Vagina (tissue), 2 donors: ENCODE results near the gene NDUFA11.

Experiments used
- POLR2AphosphoS5 ChIP-seq, 2 donors: sonication (generic); formaldehyde crosslinking; IDR thresholded peaks; one replicate each; pipeline ENCODE4 v1.9.0; 2017; ENCODE audit warnings: antibody characterized with exemption in 2 of 2, mild to moderate bottlenecking in 2 of 2, low read depth in 1 of 2; ENCODE audit not compliant: insufficient read depth in 1 of 2
- TF ChIP-seq, protein P1 (sequence below), 3 experiments: fragments of 450-650 bp in 2 of 3; fragments of 200-600 bp in 1 of 3; sonication (generic) in 1 of 3; IDR thresholded peaks; one replicate each; pipeline ENCODE4 v1.5.1; 2017 to 2019; ENCODE audit warnings: antibody characterized with exemption in 3 of 3, mild to moderate bottlenecking in 2 of 3, moderate library complexity in 2 of 3

DNA sequence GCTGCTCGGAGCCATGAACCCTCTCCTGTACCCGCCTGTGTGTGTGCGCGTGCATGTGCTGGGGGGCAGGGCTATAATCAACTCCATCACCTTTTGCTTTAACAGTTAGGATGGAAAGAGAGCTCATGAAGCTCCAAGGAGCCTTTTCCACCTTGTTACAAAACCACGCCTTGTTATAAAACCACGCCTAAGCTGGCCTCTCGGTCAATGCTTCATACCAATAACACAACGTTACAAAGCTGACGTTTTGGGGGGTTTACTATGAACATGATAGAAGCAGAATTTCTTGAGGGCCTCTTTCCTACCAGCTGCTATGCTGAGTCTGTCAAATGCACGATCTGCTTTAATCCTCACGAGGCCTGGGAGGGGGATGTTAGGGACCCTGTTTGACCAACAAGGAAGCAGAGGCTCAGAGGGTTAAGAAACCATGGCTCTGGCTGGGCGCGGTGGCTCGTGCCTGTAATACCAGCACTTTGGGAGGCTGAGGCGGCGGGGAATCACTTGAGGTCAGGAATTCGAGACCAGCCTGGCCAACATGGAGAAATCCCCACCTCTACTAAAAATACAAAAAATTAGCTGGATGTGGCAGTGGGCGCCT lies 22.3 kb upstream of the NDUFA11 start:
- TF ChIP-seq, protein P1, sequence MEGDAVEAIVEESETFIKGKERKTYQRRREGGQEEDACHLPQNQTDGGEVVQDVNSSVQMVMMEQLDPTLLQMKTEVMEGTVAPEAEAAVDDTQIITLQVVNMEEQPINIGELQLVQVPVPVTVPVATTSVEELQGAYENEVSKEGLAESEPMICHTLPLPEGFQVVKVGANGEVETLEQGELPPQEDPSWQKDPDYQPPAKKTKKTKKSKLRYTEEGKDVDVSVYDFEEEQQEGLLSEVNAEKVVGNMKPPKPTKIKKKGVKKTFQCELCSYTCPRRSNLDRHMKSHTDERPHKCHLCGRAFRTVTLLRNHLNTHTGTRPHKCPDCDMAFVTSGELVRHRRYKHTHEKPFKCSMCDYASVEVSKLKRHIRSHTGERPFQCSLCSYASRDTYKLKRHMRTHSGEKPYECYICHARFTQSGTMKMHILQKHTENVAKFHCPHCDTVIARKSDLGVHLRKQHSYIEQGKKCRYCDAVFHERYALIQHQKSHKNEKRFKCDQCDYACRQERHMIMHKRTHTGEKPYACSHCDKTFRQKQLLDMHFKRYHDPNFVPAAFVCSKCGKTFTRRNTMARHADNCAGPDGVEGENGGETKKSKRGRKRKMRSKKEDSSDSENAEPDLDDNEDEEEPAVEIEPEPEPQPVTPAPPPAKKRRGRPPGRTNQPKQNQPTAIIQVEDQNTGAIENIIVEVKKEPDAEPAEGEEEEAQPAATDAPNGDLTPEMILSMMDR (IDR thresholded peaks at IDR 0.05), result no peak
- TF ChIP-seq POLR2AphosphoS5 (IDR thresholded peaks at IDR 0.05; ENCODE audit: insufficient read depth in 1 of 2, low read depth in 1 of 2), result no peak
